ENCODE measurements around the gene PCNX1.

DNA sequence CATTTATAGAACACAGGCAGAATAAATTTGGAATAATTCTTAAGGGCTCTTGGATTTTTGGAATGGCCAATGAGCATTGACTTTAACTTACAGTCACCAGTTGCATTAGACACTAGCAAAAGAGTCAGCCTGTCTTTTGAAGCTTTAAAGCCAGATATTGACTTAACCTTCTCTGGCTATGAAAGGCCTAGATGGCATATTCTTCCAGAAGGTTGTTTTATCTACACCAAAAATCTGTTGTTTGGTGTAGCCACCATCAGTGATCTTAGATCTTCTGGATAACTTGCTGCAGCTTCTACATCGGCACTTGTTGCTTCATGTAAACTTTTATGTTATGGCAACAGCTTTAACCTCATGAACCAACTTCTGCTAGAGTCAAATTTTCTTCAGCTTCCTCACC, 10.4 kb downstream of the PCNX1 start:
- TF ChIP-seq, protein P1, sequence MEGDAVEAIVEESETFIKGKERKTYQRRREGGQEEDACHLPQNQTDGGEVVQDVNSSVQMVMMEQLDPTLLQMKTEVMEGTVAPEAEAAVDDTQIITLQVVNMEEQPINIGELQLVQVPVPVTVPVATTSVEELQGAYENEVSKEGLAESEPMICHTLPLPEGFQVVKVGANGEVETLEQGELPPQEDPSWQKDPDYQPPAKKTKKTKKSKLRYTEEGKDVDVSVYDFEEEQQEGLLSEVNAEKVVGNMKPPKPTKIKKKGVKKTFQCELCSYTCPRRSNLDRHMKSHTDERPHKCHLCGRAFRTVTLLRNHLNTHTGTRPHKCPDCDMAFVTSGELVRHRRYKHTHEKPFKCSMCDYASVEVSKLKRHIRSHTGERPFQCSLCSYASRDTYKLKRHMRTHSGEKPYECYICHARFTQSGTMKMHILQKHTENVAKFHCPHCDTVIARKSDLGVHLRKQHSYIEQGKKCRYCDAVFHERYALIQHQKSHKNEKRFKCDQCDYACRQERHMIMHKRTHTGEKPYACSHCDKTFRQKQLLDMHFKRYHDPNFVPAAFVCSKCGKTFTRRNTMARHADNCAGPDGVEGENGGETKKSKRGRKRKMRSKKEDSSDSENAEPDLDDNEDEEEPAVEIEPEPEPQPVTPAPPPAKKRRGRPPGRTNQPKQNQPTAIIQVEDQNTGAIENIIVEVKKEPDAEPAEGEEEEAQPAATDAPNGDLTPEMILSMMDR (IDR thresholded peaks at IDR 0.05; ENCODE audit: low read depth, low read length, poor library complexity, severe bottlenecking), result no peak
- TF ChIP-seq EZH2phosphoT487 (IDR thresholded peaks at IDR 0.05; ENCODE audit: borderline replicate concordance, low read length), result no peak

Data from DOHH2 (cell line).